Mesenchymal stem cell (in vitro differentiated cells and primary cell): ENCODE results near the gene FHL1.

Source experiments
- DNase-seq: peaks from one replicate; pipeline ENCODE4 v3.0.0-alpha.2; 2013
- H2AFZ ChIP-seq: one replicate; pipeline ENCODE4 v1.6.1; 2013; ENCODE audit warnings: low read depth, mild to moderate bottlenecking, control low read depth, inconsistent platforms, low read length, moderate library complexity
- H2AK5ac ChIP-seq: 2 replicates; pipeline ENCODE4 v1.6.1; 2013; ENCODE audit warnings: low read length, moderate library complexity, mild to moderate bottlenecking, inconsistent platforms; ENCODE audit not compliant: severe bottlenecking
- H2BK120ac ChIP-seq: one replicate; pipeline ENCODE4 v1.6.1; 2013; ENCODE audit warnings: low read depth, mild to moderate bottlenecking, inconsistent platforms, low read length, moderate library complexity
- H2BK12ac ChIP-seq, 2 experiments: one replicate each; pipeline ENCODE4 v1.6.1; 2013; ENCODE audit warnings: inconsistent platforms in 2 of 2, low read length in 2 of 2, mild to moderate bottlenecking in 2 of 2, moderate library complexity in 2 of 2, control low read depth in 1 of 2
- H2BK15ac ChIP-seq: one replicate; pipeline ENCODE4 v1.6.1; 2013; ENCODE audit warnings: mild to moderate bottlenecking, low read depth, inconsistent platforms; ENCODE audit not compliant: poor library complexity, severe bottlenecking
- H2BK5ac ChIP-seq: 2 replicates; pipeline ENCODE4 v1.6.1; 2013; ENCODE audit warnings: low read depth, mild to moderate bottlenecking, low read length, control low read depth, inconsistent platforms; ENCODE audit not compliant: poor library complexity, severe bottlenecking
- H3K14ac ChIP-seq, 2 experiments: one replicate each; pipeline ENCODE4 v1.6.1; 2013; ENCODE audit warnings: inconsistent platforms in 2 of 2, low read length in 2 of 2, control low read depth in 1 of 2, mild to moderate bottlenecking in 1 of 2, moderate library complexity in 1 of 2
- H3K18ac ChIP-seq, 2 experiments: one replicate each; pipeline ENCODE4 v1.6.1; 2013; ENCODE audit warnings: inconsistent platforms in 2 of 2, low read length in 2 of 2, control low read depth in 1 of 2, low read depth in 1 of 2, mild to moderate bottlenecking in 1 of 2
- H3K23ac ChIP-seq, 2 experiments: one replicate each; pipeline ENCODE4 v1.6.1; 2013; ENCODE audit warnings: inconsistent platforms in 2 of 2, low read length in 2 of 2, mild to moderate bottlenecking in 2 of 2, moderate library complexity in 2 of 2, control low read depth in 1 of 2
- H3K27ac ChIP-seq: 2 replicates; pipeline ENCODE4 v1.5.1; 2013; ENCODE audit warnings: mild to moderate bottlenecking, moderate library complexity, low read length, control low read depth, inconsistent platforms; ENCODE audit not compliant: poor library complexity, severe bottlenecking
- H3K27me3 ChIP-seq, 2 experiments: 2 replicates each; pipeline versions ENCODE4 v1.6.1 to v1.7.0; 2013; ENCODE audit warnings: low read length in 2 of 2, mild to moderate bottlenecking in 2 of 2, moderate library complexity in 2 of 2, control low read depth in 1 of 2, inconsistent platforms in 1 of 2; ENCODE audit not compliant: control insufficient read depth in 1 of 2, insufficient read depth in 1 of 2
- H3K36me3 ChIP-seq, 2 experiments: 2 replicates each; pipeline versions ENCODE4 v1.6.1 to v1.7.0; 2013; ENCODE audit warnings: low read length in 2 of 2, control low read depth in 1 of 2, inconsistent platforms in 1 of 2, low read depth in 1 of 2, mild to moderate bottlenecking in 1 of 2; ENCODE audit not compliant: insufficient read depth in 2 of 2, control insufficient read depth in 1 of 2
- H3K4ac ChIP-seq, 2 experiments: one replicate each; pipeline ENCODE4 v1.6.1; 2013; ENCODE audit warnings: inconsistent platforms in 2 of 2, low read length in 2 of 2, mild to moderate bottlenecking in 2 of 2, moderate library complexity in 2 of 2, control low read depth in 1 of 2, low read depth in 1 of 2
- H3K4me1 ChIP-seq: 2 replicates; pipeline ENCODE4 v1.6.1; 2013; ENCODE audit warnings: low read depth, low read length, control low read depth; ENCODE audit not compliant: control insufficient read depth, insufficient read depth
- H3K4me2 ChIP-seq: 2 replicates; pipeline ENCODE4 v1.6.1; 2013; ENCODE audit warnings: low read length, mild to moderate bottlenecking, inconsistent platforms; ENCODE audit not compliant: poor library complexity, severe bottlenecking
- H3K4me3 ChIP-seq, 2 experiments: 2 replicates each; pipeline versions ENCODE4 v1.5.1 to v1.7.0; 2013; ENCODE audit warnings: low read length in 2 of 2, mild to moderate bottlenecking in 2 of 2, control low read depth in 1 of 2, low read depth in 1 of 2; ENCODE audit not compliant: insufficient read depth in 1 of 2
- H3K79me1 ChIP-seq: replicated peaks from 2 replicates; pipeline ENCODE4 v1.6.1; 2013; ENCODE audit warnings: mild to moderate bottlenecking, control low read depth, low read length, inconsistent platforms; ENCODE audit not compliant: poor library complexity, severe bottlenecking
- H3K9ac ChIP-seq: 2 replicates; pipeline ENCODE4 v1.7.0; 2013; ENCODE audit warnings: mild to moderate bottlenecking, low read length, moderate library complexity
- H3K9me3 ChIP-seq: 2 replicates; pipeline ENCODE4 v1.7.0; 2013; ENCODE audit warnings: mild to moderate bottlenecking, low read length; ENCODE audit not compliant: control insufficient read depth
- H4K8ac ChIP-seq: one replicate; pipeline ENCODE4 v1.6.1; 2013; ENCODE audit warnings: inconsistent platforms, mild to moderate bottlenecking, low read length, moderate library complexity
- H4K91ac ChIP-seq: one replicate; pipeline ENCODE4 v1.6.1; 2013; ENCODE audit warnings: mild to moderate bottlenecking, low read length, inconsistent platforms
- WGBS: methylation state at CpG from one replicate; pipeline ENCODE4 v1.1.7; 2013; ENCODE audit warnings: mixed read lengths; 5-methylcytosine and 5-hydroxymethylcytosine counted together

Gene FHL1

DNA sequence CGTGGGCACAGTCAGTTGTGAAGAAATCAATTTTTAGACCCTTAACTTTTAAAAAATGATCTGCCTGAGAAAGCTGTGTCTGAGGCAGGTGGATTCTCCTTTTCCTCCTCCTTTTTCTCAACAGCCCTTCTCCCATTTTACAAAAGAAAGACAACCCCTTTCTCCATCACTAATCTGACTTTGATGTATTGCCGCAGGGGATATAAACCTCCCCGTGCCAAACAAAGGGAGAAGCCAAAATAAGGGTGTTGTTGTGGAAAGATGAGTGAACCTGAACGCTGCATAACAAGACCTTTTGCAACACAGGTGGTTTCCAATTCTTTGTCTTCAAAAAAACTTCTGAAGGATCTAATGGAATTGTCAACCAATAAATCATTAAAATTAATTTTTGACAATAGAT is 8.4 kb upstream of the FHL1 start:
- no peak overlapping the region for H2AFZ ChIP-seq
- peaks cover 0 to 5% of the 10 kb centered on the region in 2 experiments for H3K27me3 ChIP-seq
- no peak overlapping the region for H2BK120ac ChIP-seq
- no peak overlapping the region for H3K23ac ChIP-seq
- no peaks in the 10 kb centered on the region for H3K36me3 ChIP-seq
- no peak for DNase-seq
- H3K4me3 ChIP-seq, result no peak overlapping the region
- no peak overlapping the region for H4K91ac ChIP-seq
- no peaks in the 10 kb centered on the region for H3K79me1 ChIP-seq
- no peaks in the 10 kb centered on the region for H3K9me3 ChIP-seq
- no peak overlapping the region for H3K18ac ChIP-seq
- no peak overlapping the region for H3K4ac ChIP-seq
- WGBS, result no CpG with 5 or more reads among the region's 4 CpGs
- no peak overlapping the region for H4K8ac ChIP-seq
- no peak overlapping the region for H3K4me2 ChIP-seq
- H3K4me1 ChIP-seq, result no peaks in the 10 kb centered on the region
- no peak overlapping the region for H3K9ac ChIP-seq
- no peak overlapping the region for H2BK15ac ChIP-seq
- no peak overlapping the region for H2BK12ac ChIP-seq
- H3K14ac ChIP-seq, result no peak overlapping the region
- H2AK5ac ChIP-seq, result no peak overlapping the region
- no peak overlapping the region for H3K27ac ChIP-seq
- no peak overlapping the region for H2BK5ac ChIP-seq

DNA sequence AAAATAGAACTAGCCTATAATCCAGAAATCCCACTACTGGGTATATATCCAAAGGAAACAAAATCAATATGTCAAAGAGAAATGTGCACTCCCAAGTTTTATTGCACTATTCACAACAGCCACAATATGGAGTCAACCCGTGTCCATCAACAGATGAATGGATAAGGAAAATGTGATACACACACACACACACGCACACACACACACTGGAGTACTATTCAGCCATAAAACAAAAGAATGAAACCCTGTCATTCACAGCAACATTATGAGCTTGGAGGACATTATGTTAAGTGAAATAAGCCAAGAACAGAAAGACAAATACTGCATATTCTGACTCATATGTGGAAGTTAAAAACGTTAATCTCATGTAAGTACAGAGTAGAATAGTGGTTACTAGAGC is 5.8 kb upstream of the FHL1 start:
- 72% methylated on average over 1 of the region's 3 CpGs for WGBS
- Histone ChIP-seq H3K18ac (no peak overlapping the region), H3K9ac (no peak overlapping the region), H3K4me1 (peaks cover under 1% of the 10 kb centered on the region), H3K36me3 (no peaks in the 10 kb centered on the region), H3K27me3 (peaks cover 0 to 8% of the 10 kb centered on the region in 2 experiments), H3K14ac (no peak overlapping the region), H3K4me2 (no peak overlapping the region), H2BK120ac (no peak overlapping the region), H2BK15ac (no peak overlapping the region), H3K79me1 (no peaks in the 10 kb centered on the region), H2BK12ac (no peak overlapping the region), H4K91ac (no peak overlapping the region), H3K4ac (no peak overlapping the region), H3K9me3 (no peaks in the 10 kb centered on the region), H3K4me3 (no peak overlapping the region), H3K27ac (no peak overlapping the region), H2BK5ac (no peak overlapping the region), H3K23ac (no peak overlapping the region), H2AFZ (no peak overlapping the region), H2AK5ac (no peak overlapping the region), H4K8ac (no peak overlapping the region)
- no peak for DNase-seq

DNA sequence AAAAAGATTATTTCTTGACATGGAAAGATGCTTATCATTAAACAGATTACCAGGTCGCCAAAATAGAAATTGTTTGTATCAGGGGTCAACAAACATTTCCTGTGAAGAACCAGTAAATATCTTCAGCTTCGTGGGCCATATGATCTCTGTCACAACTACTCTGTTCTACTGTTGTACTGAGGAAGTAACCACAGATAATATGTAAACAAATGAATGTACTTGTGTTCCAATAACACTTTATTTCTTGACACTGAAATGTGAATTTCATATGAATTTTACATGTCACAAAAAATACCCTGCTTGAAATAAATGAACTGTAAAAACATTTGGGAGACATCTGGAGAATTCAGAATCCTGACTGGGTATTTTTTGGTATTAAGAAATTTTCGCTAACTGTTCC is 4.7 kb upstream of the FHL1 start:
- Histone ChIP-seq H3K14ac (no peak overlapping the region), H2AFZ (no peak overlapping the region), H3K4me1 (peaks cover 3% of the 10 kb centered on the region), H3K79me1 (no peaks in the 10 kb centered on the region), H2AK5ac (no peak overlapping the region), H2BK12ac (no peak overlapping the region), H3K27me3 (peaks cover 0 to 8% of the 10 kb centered on the region in 2 experiments), H3K9me3 (no peaks in the 10 kb centered on the region), H3K4me2 (no peak overlapping the region), H3K23ac (no peak overlapping the region), H2BK15ac (no peak overlapping the region), H3K18ac (no peak overlapping the region), H4K91ac (no peak overlapping the region), H3K36me3 (no peaks in the 10 kb centered on the region), H2BK5ac (no peak overlapping the region), H3K4ac (no peak overlapping the region), H4K8ac (no peak overlapping the region), H3K4me3 (no peak overlapping the region), H2BK120ac (no peak overlapping the region), H3K9ac (no peak overlapping the region), H3K27ac (no peak overlapping the region)
- DNase-seq, result peak; percentile 45
- WGBS, result 100% methylated on average over 1 of the region's 3 CpGs

DNA sequence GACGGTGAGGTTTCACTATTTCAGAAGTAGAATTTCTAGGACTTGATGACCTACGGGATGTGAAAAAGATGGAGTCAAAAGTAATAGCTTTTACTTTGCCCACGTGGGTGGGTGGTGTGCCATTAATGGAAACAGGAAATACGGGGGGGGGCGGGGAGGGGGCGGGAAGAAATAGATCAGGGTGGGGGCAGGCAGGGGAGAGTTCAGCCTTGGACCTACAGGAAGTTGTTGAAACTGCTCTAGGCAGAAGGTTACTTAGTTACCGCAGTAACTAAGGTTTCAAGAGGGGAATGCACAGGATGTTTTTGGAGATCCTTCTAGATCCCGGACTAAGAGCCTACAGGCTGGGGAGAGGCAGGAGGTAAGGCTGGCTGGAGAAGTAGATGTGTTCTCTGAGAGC is 3.6 kb upstream of the FHL1 start:
- peaks cover 3% of the 10 kb centered on the region for H3K4me1 ChIP-seq
- no peak overlapping the region for H3K9ac ChIP-seq
- H3K79me1 ChIP-seq, result no peaks in the 10 kb centered on the region
- H2BK5ac ChIP-seq, result no peak overlapping the region
- H3K4me2 ChIP-seq, result no peak overlapping the region
- no peak overlapping the region for H3K23ac ChIP-seq
- no peak overlapping the region for H2AK5ac ChIP-seq
- H2BK15ac ChIP-seq, result no peak overlapping the region
- no peak overlapping the region for H2BK120ac ChIP-seq
- no peak overlapping the region for H3K18ac ChIP-seq
- H2AFZ ChIP-seq, result no peak overlapping the region
- H3K9me3 ChIP-seq, result no peaks in the 10 kb centered on the region
- H3K36me3 ChIP-seq, result no peaks in the 10 kb centered on the region
- H3K14ac ChIP-seq, result no peak overlapping the region
- no peak overlapping the region for H2BK12ac ChIP-seq
- H4K91ac ChIP-seq, result no peak overlapping the region
- H3K27me3 ChIP-seq, result peaks cover 0 to 9% of the 10 kb centered on the region in 2 experiments
- no peak overlapping the region for H4K8ac ChIP-seq
- no peak for DNase-seq
- no peak overlapping the region for H3K27ac ChIP-seq
- H3K4me3 ChIP-seq, result no peak overlapping the region
- no peak overlapping the region for H3K4ac ChIP-seq
- WGBS, result 63% methylated on average over 8 of the region's 8 CpGs
